ENCODE data around the gene SEZ6L2. TPM values are rescaled to one million over a fixed set of nuclear protein-coding genes. Genes with fewer than 3 reads are reported as not detected.
"Not testable (repeated sequence)": the region's sequence is repeated elsewhere in the genome, so short reads cannot be mapped to it uniquely, and the experiment has no call there.

SEZ6L2 gene
- 1.3 TPM for total RNA-seq

DNA sequence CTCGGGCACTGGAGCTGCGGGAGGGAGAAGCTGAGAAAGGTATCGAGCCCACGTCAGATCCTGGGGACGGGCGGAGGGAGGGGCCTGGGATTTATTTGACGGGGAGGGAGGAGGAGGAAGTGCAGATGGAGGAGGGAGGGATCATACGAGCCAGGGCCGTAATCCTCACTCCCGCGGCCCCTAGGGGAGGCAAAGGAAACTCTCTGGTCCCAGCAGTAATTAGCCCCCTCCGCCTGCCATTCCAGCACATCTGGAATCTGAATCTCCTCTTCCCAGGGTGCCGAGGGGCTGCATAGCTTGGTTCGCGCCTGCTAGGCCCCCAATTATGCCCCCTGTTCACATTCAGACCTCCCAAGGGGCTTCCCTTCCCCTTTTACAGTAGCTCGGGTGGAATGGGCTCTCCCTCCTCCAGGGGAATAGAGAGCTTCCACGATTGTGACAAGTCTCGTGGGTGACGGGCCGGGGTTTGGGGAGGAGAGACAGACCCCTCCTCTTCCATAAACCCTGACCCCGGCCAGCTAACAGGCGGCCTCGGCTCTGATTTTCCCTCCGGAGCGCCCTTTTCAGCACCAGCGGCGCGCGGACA is at the start of gene SEZ6L2:
Gene SEZ6L2, minus strand, starts transcription at position 35 of the 586 bp plus-strand sequence. CDS start 531 bp downstream, outside the sequence.
- peak in 2 of 3 donors; percentile 51 to 68 for DNase-seq (ENCODE audit: low read depth in 2 of 3, low spot score in 2 of 3)

DNA sequence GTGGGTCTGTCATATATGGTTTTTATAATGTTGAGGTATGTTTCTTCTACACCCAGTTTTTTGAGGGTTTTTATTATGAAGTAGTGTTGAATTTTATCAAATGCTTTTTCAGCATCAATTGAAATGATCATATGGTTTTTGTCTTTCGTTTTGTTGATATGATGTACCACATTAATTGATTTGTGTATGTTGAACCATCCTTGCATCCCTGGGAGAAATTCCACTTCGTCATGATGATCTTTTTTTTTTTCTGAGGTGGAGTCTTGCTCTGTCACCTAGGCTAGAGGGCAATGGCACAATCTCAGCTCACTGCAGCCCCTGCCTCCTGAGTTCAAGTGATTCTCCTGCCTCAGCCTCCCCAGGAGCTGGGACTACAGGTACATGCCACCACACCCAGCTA is 48.5 kb upstream of the SEZ6L2 start:
- no peak for DNase-seq (ENCODE audit: low read depth in 2 of 3, low spot score in 2 of 3)

DNA sequence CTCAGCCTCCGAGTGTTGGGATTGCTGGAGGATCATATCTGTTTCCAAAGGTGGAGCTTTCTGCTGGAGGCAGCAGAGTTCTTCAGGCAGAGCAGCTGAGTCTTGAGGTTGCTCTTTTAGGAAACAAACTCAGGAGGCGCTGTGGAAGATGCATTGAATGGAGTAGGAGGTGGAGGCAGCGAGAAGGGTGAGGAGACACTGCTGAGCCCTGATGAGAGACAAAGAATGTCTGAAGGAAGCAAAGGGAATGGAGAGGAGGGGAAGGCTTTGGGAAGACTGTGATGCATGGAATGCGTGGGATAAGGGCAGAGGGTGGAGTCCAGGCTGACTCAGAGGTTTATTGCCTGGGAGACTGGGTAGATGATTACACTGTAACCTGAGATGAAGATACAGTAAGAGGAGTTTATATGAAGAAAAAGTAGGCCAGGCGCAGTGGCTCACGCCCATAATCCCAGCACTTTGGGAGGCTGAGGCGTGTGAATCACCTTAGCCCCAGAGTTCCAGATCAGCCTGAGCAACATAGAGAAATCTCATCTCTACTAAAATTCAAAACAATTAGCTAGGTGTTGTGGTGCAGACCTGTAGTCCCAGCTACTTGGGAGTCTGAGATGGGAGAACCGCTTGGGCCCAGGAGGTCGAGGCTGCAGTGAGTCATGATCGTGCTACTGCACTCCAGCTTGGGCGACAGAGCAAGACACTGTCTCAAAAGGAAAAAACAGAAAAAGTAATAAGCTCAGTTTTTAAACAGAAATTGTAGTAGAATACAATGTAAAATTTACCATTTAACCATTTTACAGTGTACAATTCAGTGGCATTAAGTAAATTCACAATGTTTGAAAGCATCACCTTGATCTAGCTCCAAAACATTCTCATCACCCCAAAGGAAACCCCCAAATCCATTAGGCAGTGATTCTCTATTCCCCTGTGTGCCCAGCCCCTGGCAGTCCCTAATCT is 44.8 kb upstream of the SEZ6L2 start:
- no peak for DNase-seq (ENCODE audit: low read depth in 2 of 3, low spot score in 2 of 3)

DNA sequence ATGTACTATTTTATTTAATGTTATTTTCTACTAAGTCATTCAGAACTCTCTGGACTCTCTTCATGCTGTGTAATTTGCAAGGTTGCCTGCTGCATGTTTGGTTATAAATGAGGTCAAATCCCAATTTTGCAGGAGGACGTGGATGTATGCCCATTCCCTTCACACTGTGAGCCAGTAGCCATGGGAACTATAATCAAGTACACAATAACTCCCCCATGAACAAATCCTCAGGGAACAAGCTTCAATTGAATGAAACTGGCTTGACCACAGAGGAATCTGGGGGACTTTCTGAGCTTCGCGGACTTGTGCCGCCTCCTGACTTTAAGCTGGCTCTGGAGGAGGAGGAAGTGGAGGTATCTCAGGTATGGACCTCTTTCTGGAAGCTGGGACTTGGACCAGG is 41.3 kb upstream of the SEZ6L2 start:
- DNase-seq (ENCODE audit: low read depth in 2 of 3, low spot score in 2 of 3), result no peak

DNA sequence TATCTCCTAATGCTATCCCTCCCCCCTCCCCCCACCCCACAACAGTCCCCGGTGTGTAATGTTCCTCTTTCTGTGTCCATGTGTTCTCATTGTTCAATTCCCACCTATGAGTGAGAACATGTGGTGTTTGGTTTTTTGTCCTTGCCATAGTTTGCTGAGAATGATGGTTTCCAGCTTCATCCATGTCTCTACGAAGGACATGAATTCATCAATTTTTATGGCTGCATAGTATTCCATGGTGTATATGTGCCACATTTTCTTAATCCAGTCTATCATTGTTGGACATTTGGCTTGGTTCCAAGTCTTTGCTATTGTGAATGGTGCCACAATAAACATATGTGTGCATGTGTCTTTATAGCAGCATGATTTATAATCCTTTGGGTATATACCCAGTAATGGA is 32.4 kb upstream of the SEZ6L2 start:
- DNase-seq (ENCODE audit: low read depth in 2 of 3, low spot score in 2 of 3), result not testable (repeated sequence)

DNA sequence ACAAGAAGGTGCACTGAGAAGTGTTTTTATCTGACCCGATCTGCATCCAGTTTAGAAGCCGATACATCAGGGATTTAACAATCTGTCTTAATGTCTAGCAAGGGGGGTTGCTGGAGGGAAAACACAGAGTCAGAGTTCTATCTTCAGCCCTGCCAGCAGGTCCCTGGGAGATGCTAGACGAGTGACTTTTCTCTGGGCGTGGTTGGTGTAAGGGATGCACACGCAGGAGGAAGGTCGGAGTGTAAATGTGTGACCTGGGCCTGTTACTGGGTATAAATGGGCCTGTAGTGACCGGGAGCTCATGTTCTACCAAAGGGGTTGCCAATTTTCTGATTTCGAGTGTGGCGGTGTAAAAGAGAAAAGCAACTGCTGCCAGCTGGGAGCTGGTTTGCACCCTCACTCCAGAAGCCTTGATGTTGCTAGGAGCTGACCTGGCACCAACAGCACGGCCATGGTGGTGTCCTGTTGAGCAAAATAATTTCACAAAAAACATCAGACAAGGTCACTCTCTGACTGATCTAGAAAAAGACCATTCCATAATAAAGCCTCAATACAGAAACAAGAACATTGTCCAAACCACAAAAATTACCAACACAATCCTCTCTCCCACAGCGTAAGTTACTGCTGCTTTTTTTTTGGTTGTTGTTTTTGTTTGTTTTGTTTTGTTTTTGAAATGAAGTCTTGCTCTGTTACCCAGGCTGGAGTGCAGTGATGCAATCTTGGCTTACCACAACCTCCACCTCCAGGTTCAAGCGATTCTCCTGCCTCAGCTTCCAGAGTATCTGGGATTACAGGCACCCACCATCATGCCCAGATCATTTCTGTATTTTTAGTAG is 27.9 kb upstream of the SEZ6L2 start:
- DNase-seq (ENCODE audit: low read depth in 2 of 3, low spot score in 2 of 3), result no peak

DNA sequence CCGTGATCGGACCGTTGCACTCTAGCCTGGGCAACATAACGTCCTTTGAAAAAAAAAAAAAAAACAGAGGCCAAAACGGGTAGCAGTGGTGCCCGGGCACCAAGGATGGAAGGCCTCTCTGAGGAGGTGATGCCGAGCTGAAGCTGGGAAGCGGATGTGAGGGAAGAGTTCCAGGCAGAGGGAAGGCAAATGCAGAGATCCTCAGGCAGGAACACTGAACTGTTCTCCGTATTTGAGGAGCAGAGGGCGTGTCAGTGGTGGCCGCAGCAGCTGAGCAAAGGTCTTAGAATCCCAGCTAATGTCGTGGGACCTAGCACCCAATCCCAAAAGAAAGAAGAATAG is 27.3 kb upstream of the SEZ6L2 start:
- DNase-seq (ENCODE audit: low read depth in 2 of 3, low spot score in 2 of 3), result no peak

DNA sequence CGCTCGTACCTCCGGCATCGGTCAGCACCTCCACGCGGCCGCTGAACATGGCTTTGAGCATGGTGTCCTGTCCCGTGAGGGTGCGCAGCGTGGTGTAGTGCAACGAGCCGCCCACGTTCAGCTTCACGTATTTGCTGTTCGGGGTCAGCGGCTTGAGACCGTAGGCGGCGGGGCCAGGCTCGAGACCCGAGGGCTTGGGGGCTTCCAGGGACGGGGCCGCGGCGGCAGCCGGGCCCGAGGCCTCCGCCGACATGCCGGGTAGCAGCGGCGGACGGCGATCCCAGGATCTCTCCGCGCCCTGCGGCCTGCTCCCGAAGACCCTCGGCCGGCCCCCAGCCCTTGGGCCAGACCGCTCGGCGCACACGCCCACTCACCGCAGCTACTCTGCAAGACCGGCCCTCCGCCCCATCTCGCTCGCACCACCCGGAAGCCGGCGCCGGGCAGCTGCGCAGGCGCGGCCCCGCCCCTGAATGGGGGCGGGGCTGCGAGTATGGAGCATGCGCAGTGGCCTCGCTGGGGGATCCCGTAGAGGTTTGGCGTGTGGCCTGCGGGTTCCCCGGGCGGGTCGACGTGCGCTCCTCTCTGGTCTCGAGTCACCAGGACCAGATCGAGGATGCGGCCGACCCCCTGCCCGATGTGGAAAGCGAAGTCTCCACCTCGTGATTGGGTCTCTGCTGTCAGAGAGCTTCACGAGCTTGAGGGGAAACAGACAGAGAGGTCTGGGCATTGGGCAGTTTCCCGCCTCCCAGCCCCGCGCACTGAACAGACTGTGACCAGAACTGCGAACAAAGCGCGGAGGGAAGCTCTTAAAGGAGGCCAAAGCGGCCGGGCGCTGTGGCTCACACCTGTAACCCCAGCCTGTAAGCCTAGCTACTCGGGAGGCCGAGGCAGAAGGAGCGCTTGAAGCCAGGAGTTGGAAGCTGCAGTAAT is 26.7 kb upstream of the SEZ6L2 start, which contains the start of gene KCTD13:
Gene KCTD13, minus strand, starts transcription at position 446 of the 930 bp plus-strand sequence. Its CDS starts 193 bp downstream, at position 253.
- DNase-seq (ENCODE audit: low read depth in 2 of 3, low spot score in 2 of 3), result peak; percentile 84 to 93 (median 89)

DNA sequence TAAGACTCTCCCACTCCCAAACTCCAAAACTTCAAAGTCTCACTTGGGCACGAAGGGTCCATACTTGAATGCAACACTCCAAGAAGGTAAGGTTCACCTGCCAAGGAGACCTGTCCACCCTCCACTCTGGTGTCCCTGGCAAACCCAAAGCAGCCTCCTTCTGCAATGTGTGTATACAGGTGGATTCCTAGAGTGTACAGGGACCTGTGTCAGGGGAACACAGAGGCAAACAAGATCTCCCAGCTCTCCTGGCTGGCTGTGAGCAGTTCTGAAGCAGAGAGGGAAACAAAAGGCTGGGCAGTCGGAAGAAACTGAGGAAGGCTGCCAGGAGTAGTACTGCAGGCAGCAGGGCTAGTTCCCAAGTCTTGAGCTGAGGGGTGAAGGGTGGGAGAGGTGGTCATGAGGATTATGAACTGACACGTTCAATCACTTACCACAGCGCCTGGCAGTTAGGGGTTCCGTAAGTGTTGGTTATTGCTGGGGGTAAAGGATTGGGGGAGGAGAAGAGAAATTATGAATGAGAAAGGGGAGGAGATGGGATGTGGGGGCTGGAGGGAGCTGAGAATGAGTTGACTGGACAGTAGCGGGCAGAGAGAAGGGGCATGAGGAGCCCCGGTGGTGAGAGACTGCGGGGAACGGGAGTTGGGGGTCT is 25.9 kb upstream of the SEZ6L2 start:
- DNase-seq (ENCODE audit: low read depth in 2 of 3, low spot score in 2 of 3), result peak in 1 of 3 donors; percentile 24

DNA sequence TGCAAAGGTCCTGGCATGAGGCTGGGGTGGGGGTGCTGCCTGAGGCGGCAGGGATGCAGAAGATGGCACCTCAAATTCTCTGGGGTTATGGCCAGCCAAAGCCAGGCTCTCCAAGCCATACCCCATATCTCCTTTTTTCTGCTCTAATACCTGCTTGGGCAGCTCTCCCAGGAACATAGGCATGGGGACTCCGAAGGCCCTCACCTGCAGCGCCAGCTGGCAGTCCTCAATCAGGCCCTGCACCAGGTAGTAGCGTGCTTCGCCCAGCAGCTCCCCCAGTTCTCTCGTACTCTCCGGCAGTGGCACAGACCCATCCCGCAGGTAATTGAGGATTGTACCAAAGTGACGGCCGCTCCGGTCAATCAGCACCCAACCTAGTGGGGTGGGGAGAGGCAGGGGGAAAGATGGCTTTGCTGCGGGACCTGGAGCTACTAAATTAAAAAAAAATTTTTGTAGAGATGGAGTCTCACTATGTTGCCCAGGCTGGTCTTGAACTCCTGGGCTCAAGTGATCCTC is 23.7 kb upstream of the SEZ6L2 start:
- DNase-seq (ENCODE audit: low read depth in 2 of 3, low spot score in 2 of 3), result no peak

DNA sequence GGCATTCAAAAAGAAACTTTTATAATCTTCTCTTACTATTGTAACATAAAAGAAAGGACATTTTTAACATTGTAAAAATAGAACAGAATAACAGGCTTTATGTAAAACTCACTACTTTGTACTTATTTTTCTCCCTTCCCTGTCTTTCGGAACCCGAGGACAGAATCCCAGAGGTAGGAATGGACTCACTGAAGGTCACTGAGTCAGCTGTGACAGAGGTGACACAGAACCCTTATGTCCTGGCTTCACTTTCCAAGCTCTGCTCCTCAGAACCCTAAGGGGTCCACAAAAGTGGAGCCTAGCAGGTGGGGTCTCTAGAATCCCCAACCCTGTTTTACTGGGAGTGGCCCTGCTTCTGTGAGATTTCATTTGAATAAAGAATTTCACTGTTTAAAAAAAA is 23.0 kb upstream of the SEZ6L2 start:
- DNase-seq (ENCODE audit: low read depth in 2 of 3, low spot score in 2 of 3), result no peak

DNA sequence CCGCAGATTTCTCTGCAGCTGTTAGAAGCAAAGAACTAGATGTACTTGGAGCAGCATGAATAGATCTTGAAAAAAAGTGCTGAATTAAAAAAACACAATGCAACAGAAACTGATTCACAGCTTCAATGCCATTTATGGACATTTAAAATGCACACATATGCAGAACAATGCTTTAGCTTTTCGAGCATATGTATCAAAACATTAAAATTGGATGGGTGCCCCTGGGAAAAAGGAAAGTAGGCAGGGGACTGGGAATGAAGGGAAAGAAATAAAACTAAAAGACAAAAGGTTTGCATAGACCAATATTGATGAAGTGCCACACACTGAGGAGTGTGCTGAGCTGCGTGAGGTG is 21.7 kb upstream of the SEZ6L2 start:
- DNase-seq (ENCODE audit: low read depth in 2 of 3, low spot score in 2 of 3), result no peak

DNA sequence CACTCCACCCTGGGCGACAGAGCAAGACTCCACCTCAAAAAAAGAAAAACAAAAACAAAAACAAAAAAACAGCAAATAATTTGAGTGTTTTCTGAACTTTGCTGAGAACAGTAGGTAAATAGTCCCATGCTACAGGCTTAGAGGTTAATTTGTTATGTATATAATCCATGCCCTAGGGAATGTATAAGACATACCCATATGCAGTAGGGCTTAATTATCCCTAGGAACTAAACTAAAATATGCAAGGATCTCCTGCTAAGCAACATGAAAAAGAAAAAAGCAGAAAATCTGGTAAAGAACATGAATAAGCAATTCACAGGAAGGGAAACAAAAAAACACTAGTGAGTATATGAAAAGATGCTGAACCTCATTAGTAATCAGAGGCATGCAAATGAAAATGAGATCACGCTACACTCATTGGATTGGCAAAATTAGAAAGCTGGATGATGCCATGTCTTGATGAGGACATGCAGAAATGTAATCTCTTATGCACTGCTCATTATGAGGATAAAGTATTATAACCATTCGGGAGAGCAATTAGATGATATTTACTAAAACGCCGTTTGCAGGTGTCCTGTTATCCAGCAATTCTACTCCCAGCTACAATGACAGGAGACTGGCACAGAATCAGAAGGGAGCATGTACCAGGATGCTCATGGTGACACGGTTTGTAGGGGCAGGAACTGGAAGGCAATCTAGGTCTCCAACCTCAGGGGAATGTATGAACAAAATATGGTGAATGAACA is 21.1 kb upstream of the SEZ6L2 start:
- DNase-seq (ENCODE audit: low read depth in 2 of 3, low spot score in 2 of 3), result no peak

DNA sequence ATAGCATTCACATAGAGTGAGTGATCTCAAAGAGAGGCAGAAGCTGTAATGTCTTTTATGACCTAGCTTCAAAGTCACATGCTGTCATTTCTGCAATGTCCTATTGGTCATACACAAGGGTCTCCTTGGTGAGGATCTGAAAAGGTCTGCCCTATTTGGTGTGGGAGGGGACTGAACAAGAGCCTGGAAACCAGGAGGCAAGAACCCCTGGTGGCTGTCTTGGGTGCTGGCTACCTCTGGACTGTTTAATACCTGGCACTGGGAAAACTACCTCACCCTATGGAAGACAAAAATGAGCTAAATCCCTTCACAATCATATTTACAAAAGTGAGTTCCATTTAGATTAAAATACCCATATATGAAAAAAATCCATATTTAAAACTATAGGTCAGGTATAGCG is 17.6 kb upstream of the SEZ6L2 start:
- no peak for DNase-seq (ENCODE audit: low read depth in 2 of 3, low spot score in 2 of 3)

DNA sequence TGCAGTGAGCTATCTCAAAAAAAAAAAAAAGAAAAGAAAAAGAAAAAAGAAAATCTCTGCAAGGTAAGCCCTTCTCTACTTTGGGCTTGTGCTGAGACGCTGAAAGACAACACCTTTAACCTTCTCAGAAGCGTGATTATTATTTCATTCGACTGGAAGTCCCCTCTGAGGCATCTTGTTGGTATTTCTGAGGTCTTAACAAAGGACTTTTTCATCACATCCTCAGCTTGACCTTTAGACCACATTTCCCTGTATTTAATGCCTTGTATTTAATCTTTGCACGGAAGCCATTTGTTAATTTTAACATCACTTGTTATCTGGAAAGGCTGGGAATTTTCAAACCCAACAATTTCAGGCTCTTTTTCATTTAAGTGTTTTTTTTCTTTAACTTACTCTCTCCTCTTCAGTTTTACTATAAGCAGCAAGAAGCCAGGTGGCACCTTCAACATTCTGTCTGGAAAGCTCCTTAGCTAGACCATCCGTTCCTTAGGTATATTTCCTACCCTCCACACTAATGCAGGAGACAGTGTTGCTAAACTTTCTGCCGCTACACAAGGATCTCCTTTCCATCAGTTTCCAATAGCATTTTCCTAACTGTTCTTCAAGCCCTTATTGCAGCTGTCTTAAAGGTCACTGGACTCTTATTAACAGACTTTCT is 16.4 kb upstream of the SEZ6L2 start:
- no peak for DNase-seq (ENCODE audit: low read depth in 2 of 3, low spot score in 2 of 3)

DNA sequence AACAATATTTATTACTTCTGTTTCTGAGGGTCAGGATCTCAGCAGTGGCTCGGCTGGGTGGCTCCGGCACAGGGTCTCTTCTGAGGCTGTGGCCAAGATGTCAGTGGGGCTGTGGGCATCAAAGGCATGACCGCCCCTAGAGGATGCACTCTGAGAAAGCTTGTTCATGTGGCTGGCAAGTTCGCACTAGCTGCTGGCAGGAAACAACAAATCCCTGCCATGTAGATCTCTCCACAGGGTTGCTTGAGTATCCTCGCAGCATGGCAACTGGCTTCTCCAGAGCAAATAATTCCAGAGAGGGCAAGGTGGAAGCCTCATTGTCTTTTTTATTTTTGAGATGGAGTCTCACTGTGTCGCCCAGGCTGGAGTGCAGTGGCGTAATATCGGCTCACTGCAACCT is 14.2 kb upstream of the SEZ6L2 start:
- no peak for DNase-seq (ENCODE audit: low read depth in 2 of 3, low spot score in 2 of 3)

DNA sequence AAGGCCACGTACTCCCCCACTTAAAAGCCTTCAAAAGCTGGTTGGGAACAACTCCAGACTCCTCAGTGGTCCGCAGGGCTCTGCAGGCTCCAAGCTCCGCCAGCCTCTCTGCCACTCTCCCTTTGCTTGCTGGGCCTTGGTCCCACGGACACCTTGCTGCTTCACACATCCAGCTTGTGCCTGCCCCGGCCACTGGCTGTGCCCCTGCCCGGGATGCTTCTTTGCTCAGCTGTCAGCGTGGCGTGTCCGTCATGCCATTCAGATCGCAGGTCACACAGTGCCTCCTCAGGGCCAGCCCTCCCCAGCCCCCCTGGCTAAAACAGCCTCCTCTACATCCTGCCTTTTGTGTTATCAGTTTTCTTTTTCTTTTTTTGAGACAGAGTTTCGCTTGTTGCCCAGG is 12.7 kb upstream of the SEZ6L2 start:
- DNase-seq (ENCODE audit: low read depth in 2 of 3, low spot score in 2 of 3), result no peak

DNA sequence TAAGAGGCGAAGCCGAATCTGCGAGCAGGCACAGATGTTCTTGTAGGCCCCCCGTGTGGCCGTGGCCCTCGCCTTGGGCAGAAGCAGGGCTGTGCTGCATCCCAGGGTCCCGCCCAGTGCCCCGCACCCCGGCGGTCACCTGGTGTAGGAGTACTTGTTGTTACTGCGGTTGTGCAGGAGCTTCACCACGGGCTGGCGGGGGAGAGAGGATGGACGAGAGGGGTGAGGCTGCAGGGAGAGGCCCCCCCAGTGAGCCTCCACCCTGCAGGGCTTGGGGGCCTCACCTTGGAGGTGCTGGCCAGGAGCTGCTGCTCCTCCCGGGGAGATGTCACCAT is 12.3 kb upstream of the SEZ6L2 start:
- DNase-seq (ENCODE audit: low read depth in 2 of 3, low spot score in 2 of 3), result no peak
